HG03280 (cell line): Measurements from ENCODE around the gene CLEC10A.

Source experiments
- ATAC-seq: cut with Tn5 transposase; IDR thresholded peaks from one replicate; pipeline ENCODE4 v1.9.1; 2021; ENCODE audit warnings: mild to moderate bottlenecking, moderate library complexity; ENCODE audit not compliant: unreplicated experiment

Gene CLEC10A

GRCh38 chr17:7042501-7043181 is 37.4 kb downstream of the CLEC10A start:
- ATAC-seq = no peak

- no peak for ATAC-seq
Observed at GRCh38 chr17:7041607-7042500, 38.2 kb downstream of the CLEC10A start.

- no peak for ATAC-seq
Observed at GRCh38 chr17:7039832-7040231, 40.2 kb downstream of the CLEC10A start.

GRCh38 chr17:7038025-7038862 is 41.8 kb downstream of the CLEC10A start:
- no peak for ATAC-seq

- ATAC-seq = peak; percentile 85
Observed at GRCh38 chr17:7035591-7036368, 44.3 kb downstream of the CLEC10A start, which contains the start of gene SLC16A13. TSS of gene SLC16A13 (plus strand) at chr17:7036015. CDS start at chr17:7036383, 368 bp downstream.

- peak; percentile 12 for ATAC-seq
Observed at GRCh38 chr17:7034955-7035590, 45.0 kb downstream of the CLEC10A start.

GRCh38 chr17:7029659-7030058 is 50.4 kb downstream of the CLEC10A start:
- no peak for ATAC-seq

- no peak for ATAC-seq
Observed at GRCh38 chr17:7029096-7029495, 51.0 kb downstream of the CLEC10A start.

- no peak for ATAC-seq
Observed at GRCh38 chr17:7027335-7027734, 52.7 kb downstream of the CLEC10A start.

- no peak for ATAC-seq
Observed at GRCh38 chr17:7026471-7027115, 53.5 kb downstream of the CLEC10A start.

GRCh38 chr17:7025245-7025644 is 54.8 kb downstream of the CLEC10A start:
- ATAC-seq = no peak
